OCI-LY7 (cell line): ENCODE measurements around the gene MAP3K14. TPM values are rescaled to one million over a fixed set of nuclear protein-coding genes. Genes with fewer than 3 reads are reported as not detected.

ENCODE experiments used
- Bru-seq: library from RNA; stranded (reverse); fragments of 400-500 nt; gene quantifications from one replicate; lab custom pipeline; 2021; lab: Mats Ljungman, UMichigan
- BruChase-seq, 2 experiments: library from RNA; stranded (reverse); fragments of 400-500 nt; gene quantifications; one replicate each; lab custom pipeline; 2021; lab: Mats Ljungman, UMichigan
- BruUV-seq: library from RNA; stranded (reverse); fragments of 400-500 nt; replicated peaks from 2 replicates; lab custom pipeline; 2021; lab: Mats Ljungman, UMichigan
- CTCF ChIA-PET: fragments of 300-600 bp; sonication (Branson Sonifier 250); formaldehyde crosslinking; loops from one replicate; lab custom pipeline; 2022; ENCODE audit warnings: antibody characterized with exemption; ENCODE audit not compliant: unreplicated experiment; lab: Charles Lee
- POLR2A ChIA-PET: fragments of 300-600 bp; sonication (Branson Sonifier 250); formaldehyde crosslinking; loops from one replicate; lab custom pipeline; 2022; ENCODE audit warnings: antibody characterized with exemption; lab: Charles Lee
- DNase-seq: peaks from one replicate; pipeline ENCODE4 v3.0.0-alpha.2; 2015; ENCODE audit warnings: low spot score
- H2AFZ ChIP-seq: fragments of 200-600 bp; sonication (generic), shearing (Covaris generic); 2 replicates; pipeline ENCODE4 v1.6.1; 2014; ENCODE audit warnings: mild to moderate bottlenecking, antibody characterized with exemption, low read length, moderate library complexity
- H3K27ac ChIP-seq: fragments of 200-600 bp; sonication (generic); 2 replicates; pipeline ENCODE4 v1.5.1; 2014; ENCODE audit warnings: mixed run types, low read depth, mild to moderate bottlenecking, moderate library complexity, low read length, inconsistent platforms; ENCODE audit not compliant: poor library complexity, severe bottlenecking
- H3K36me3 ChIP-seq: fragments of 200-600 bp; sonication (generic); 2 replicates; pipeline ENCODE4 v1.6.1; 2014; ENCODE audit warnings: mild to moderate bottlenecking, antibody characterized with exemption, low read length, moderate library complexity, mixed read lengths; ENCODE audit not compliant: insufficient read depth
- H3K4me1 ChIP-seq: fragments of 200-600 bp; sonication (generic); 2 replicates; pipeline ENCODE4 v1.5.1; 2014; ENCODE audit warnings: mild to moderate bottlenecking, low read length; ENCODE audit not compliant: insufficient read depth, poor library complexity, severe bottlenecking
- H3K4me2 ChIP-seq: fragments of 200-600 bp; sonication (generic); 2 replicates; pipeline ENCODE4 v1.6.1; 2014; ENCODE audit warnings: mild to moderate bottlenecking, low read length
- H3K4me3 ChIP-seq: fragments of 200-600 bp; sonication (generic); 2 replicates; pipeline ENCODE4 v1.5.1; 2014; ENCODE audit warnings: mild to moderate bottlenecking, low read depth, low read length; ENCODE audit not compliant: poor library complexity, severe bottlenecking
- H3K79me2 ChIP-seq: fragments of 200-600 bp; sonication (generic); 2 replicates; pipeline ENCODE4 v1.6.1; 2016; ENCODE audit warnings: low read depth, mild to moderate bottlenecking, low read length, moderate library complexity, mixed read lengths; ENCODE audit not compliant: insufficient read depth
- H3K9me2 ChIP-seq: fragments of 200-600 bp; sonication (generic); 2 replicates; pipeline ENCODE4 v1.6.1; 2016; ENCODE audit warnings: mild to moderate bottlenecking, low read length, mixed read lengths; ENCODE audit not compliant: insufficient read depth
- H3K9me3 ChIP-seq: fragments of 200-600 bp; sonication (generic); 2 replicates; pipeline ENCODE4 v1.6.1; 2014; ENCODE audit warnings: mild to moderate bottlenecking, mixed run types, low read length, mixed read lengths
- H4K20me1 ChIP-seq: fragments of 200-600 bp; sonication (generic); 2 replicates; pipeline ENCODE4 v1.6.1; 2014; ENCODE audit warnings: mild to moderate bottlenecking, antibody characterized with exemption, low read length, moderate library complexity, mixed read lengths; ENCODE audit not compliant: insufficient read depth
- EZH2phosphoT487 ChIP-seq: fragments of 200-600 bp; sonication (generic); IDR thresholded peaks from 2 replicates; pipeline ENCODE4 v1.6.1; 2018; ENCODE audit warnings: low read depth, borderline replicate concordance, mild to moderate bottlenecking, mixed run types, antibody characterized with exemption, low read length, moderate library complexity, mixed read lengths
- intact Hi-C: fragments of 100-400 bp; cut with micrococcal nuclease; formaldehyde crosslinking; loops from one replicate; pipeline ENCODE4 v1.10.0; 2022; ENCODE audit not compliant: unreplicated experiment
- long read RNA-seq: library from polyadenylated mRNA; stranded (forward); transcript quantifications from one replicate; pipeline ENCODE4 v2.0.0, GENCODE V29; 2022
- total RNA-seq, 2 experiments: library from RNA; depleted of rRNA in 1 of 2; stranded (reverse); fragments of >200 nt in 1 of 2; shearing (Covaris generic) in 1 of 2; gene quantifications; 2 replicates each; pipeline ENCODE4 v1.2.3, GENCODE V29; 2014 to 2022
- TF ChIP-seq, protein P1 (sequence below): fragments of 200-600 bp; sonication (generic); conservative IDR thresholded peaks from 2 replicates; pipeline ENCODE4 v1.5.1; 2014; ENCODE audit warnings: mild to moderate bottlenecking, antibody characterized with exemption, low read length, moderate library complexity, mixed read lengths

The MAP3K14 gene
- total RNA-seq (2014; rRNA removed; shearing (Covaris generic)) (7.1 and 12.3 TPM in 2 replicates), total RNA-seq (2022) (21.2 and 22.8 TPM in 2 replicates), Bru-seq, nascent RNA (percentile 72 among the genes with signal in this experiment), BruChase-seq, experiment 1, labeled RNA remaining after a 6-hour chase (percentile 74 among the genes with signal in this experiment), BruChase-seq, experiment 2, labeled RNA remaining after a 2-hour chase (percentile 67 among the genes with signal in this experiment)
- long read RNA-seq, full-length matches to known transcripts: 25 of 49 reads
- long read RNA-seq, partial matches to known transcripts: 9 of 49 reads
- long read RNA-seq, other reads (novel, unspliced or antisense): 15 of 49 reads

DNA sequence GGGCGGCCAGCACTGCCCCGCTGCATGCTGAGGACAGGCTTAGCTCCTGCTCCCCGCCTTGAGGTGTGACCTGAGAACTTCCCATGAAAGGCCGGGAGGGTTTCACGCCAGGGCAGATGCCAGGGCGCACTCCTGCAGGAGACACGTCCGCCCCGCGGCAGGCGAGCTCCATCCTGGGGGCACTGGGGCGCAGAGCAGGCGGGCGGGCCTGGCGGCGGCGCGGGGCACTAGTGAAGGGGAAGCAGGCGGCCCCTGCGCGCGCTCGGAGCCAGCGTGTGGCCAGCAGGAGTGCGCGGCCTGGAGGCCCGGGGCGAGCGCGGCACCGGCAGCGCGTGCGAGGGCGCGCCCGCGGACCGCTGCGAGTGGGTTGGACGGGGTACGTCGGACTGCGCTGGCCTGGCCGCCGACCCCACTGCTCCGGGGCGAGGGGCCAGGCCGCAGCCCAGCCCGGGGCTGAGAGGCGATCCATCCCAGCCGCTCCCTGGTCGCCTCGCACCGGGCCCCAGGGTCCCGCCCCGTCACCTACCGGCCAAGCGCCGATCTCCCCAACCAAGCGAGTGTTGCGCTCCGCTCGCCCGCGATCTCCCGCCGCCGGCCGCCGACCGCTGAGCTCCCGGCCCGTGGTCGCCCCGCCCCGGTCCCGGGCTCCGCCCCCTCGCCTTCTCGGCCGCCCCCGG, at the start of gene MAP3K14:
Gene MAP3K14, minus strand, starts transcription at position 587 of the 677 bp plus-strand sequence. CDS start 26,275 bp downstream, outside the sequence.
- peak within 1 kb of the TSS; percentile 87 for H3K27ac ChIP-seq
- POLR2A ChIA-PET: interaction anchor here (0.7 to 1.9 kb wide), 7 partner anchors 10 to 92 kb away, joined by 3 to 7 read pairs (median 4); no protein-coding TSS in a partner anchor
- no peaks in the 10 kb centered on the region for H3K9me3 ChIP-seq
- H3K4me3 ChIP-seq: peak within 1 kb of the TSS; percentile 84
- intact Hi-C loops: loop anchor here (1.0 to 5.0 kb wide), 3 partner anchors 14 to 89 kb away; no protein-coding TSS in a partner anchor
- no peaks in the 10 kb centered on the region for H3K9me2 ChIP-seq
- peak within 1 kb of the TSS; percentile 58; the same call in 1 of the 2 replicates for H2AFZ ChIP-seq
- TF ChIP-seq, protein P1, sequence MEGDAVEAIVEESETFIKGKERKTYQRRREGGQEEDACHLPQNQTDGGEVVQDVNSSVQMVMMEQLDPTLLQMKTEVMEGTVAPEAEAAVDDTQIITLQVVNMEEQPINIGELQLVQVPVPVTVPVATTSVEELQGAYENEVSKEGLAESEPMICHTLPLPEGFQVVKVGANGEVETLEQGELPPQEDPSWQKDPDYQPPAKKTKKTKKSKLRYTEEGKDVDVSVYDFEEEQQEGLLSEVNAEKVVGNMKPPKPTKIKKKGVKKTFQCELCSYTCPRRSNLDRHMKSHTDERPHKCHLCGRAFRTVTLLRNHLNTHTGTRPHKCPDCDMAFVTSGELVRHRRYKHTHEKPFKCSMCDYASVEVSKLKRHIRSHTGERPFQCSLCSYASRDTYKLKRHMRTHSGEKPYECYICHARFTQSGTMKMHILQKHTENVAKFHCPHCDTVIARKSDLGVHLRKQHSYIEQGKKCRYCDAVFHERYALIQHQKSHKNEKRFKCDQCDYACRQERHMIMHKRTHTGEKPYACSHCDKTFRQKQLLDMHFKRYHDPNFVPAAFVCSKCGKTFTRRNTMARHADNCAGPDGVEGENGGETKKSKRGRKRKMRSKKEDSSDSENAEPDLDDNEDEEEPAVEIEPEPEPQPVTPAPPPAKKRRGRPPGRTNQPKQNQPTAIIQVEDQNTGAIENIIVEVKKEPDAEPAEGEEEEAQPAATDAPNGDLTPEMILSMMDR: peak; percentile 38
- no peak for TF ChIP-seq EZH2phosphoT487
- H3K79me2 ChIP-seq: peaks cover 49% of the 10 kb centered on the region
- BruUV-seq: no TSS peak
- H3K4me2 ChIP-seq: peak within 1 kb of the TSS; percentile 95
- peaks cover 4% of the 10 kb centered on the region; the same call in 1 of the 2 replicates for H3K36me3 ChIP-seq
- peak; percentile 79 for DNase-seq
- peaks cover 5% of the 10 kb centered on the region; the same call in 1 of the 2 replicates for H4K20me1 ChIP-seq
- CTCF ChIA-PET: interaction anchor here (0.6 to 1.1 kb wide), 5 partner anchors 10 to 90 kb away, joined by 3 to 4 read pairs (median 3); no protein-coding TSS in a partner anchor
- H3K4me1 ChIP-seq: peaks cover 43% of the 10 kb centered on the region

DNA sequence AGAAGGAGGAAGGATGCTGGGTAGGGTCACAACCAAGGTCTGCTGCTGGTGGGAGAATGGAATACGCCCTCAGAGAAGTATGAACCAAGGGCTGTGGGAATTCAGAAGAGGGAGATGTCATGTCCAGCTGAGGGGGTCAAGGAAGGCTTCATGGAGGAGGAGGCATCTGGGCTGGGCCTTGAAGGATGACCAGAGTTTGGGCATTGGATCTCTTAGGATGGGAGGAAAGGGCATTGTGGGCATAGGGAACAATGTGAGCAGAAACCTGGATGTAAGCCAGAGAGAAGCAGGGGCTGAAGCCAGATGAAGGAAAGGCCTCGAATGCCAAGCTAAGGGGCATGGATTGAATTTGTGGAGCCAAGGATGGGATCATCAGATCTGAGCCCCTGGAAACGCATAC, 49.2 kb upstream of the MAP3K14 start:
- Histone ChIP-seq H3K4me3 (no peak overlapping the region), H4K20me1 (no peaks in the 10 kb centered on the region), H3K36me3 (no peaks in the 10 kb centered on the region), H2AFZ (no peak overlapping the region), H3K9me2 (no peaks in the 10 kb centered on the region), H3K4me2 (no peak overlapping the region), H3K27ac (no peak overlapping the region), H3K4me1 (peaks cover 6% of the 10 kb centered on the region), H3K79me2 (no peaks in the 10 kb centered on the region), H3K9me3 (no peaks in the 10 kb centered on the region)
- BruUV-seq: no TSS peak
- POLR2A ChIA-PET: no interaction called here
- CTCF ChIA-PET: no interaction called here
- no peak for TF ChIP-seq EZH2phosphoT487
- TF ChIP-seq, protein P1: no peak
- intact Hi-C loops: no loop called here
- DNase-seq: no peak
